Thoracic aorta (tissue), 2 donors: ENCODE results near the gene MOB1A. TPM values are rescaled to one million over a fixed set of nuclear protein-coding genes. Genes with fewer than 3 reads are reported as not detected.

Experiments
- ATAC-seq: fragments of 150-250 bp; one replicate; pipeline ENCODE4 v1.8.0; 2017; ENCODE audit warnings: low read depth; ENCODE audit not compliant: insufficient number of reproducible peaks, low FRiP score
- DNase-seq: peaks from one replicate; pipeline ENCODE4 v3.0.0-alpha.2; 2020; ENCODE audit warnings: low spot score
- H3K27ac ChIP-seq, 2 donors: fragments of 200-600 bp; sonication (generic); 1 replicate in 1 of 2; 2 replicates in 1 of 2; pipeline ENCODE4 v1.5.1; 2016; ENCODE audit warnings: mild to moderate bottlenecking in 2 of 2, moderate library complexity in 2 of 2
- H3K27me3 ChIP-seq: fragments of 200-600 bp; sonication (generic); replicated peaks from 2 replicates; pipeline ENCODE4 v1.6.0; 2016; ENCODE audit warnings: mild to moderate bottlenecking; ENCODE audit not compliant: insufficient read depth
- H3K36me3 ChIP-seq: fragments of 200-600 bp; sonication (generic); one replicate; pipeline ENCODE4 v1.5.1; 2016
- H3K4me1 ChIP-seq, 2 donors: fragments of 200-600 bp; sonication (generic); 1 replicate in 1 of 2; 2 replicates in 1 of 2; pipeline versions ENCODE4 v1.5.1 to v1.6.0; 2016; ENCODE audit warnings: low read depth in 2 of 2, mild to moderate bottlenecking in 1 of 2; ENCODE audit not compliant: control insufficient read depth in 1 of 2
- H3K4me3 ChIP-seq: fragments of 200-600 bp; sonication (generic); 2 replicates; pipeline ENCODE4 v1.5.1; 2016; ENCODE audit warnings: mild to moderate bottlenecking
- H3K9me3 ChIP-seq: fragments of 200-600 bp; sonication (generic); 2 replicates; pipeline ENCODE4 v1.5.1; 2016
- CTCF ChIP-seq: fragments of 200-600 bp; sonication (generic); IDR thresholded peaks from one replicate; pipeline ENCODE4 v1.5.1; 2019; ENCODE audit warnings: antibody characterized with exemption
- total RNA-seq, 2 donors: library from RNA; depleted of rRNA; stranded (reverse); fragments of >200 nt; gene quantifications; one replicate each; pipeline versions ENCODE4 v1.1.0 to v1.2.3, GENCODE V29; 2016

MOB1A gene
- total RNA-seq, 2 donors from 2014 or later = 97.0 to 107 TPM

- Histone ChIP-seq H3K36me3 (peaks cover 5% of the 10 kb centered on the region), H3K27ac (no peak overlapping the region), H3K27me3 (no peaks in the 10 kb centered on the region), H3K9me3 (no peaks in the 10 kb centered on the region), H3K4me1 (peaks cover 23 to 39% of the 10 kb centered on the region in 2 donors), H3K4me3 (no peak overlapping the region)
- no peak for ATAC-seq
- DNase-seq = no peak
- TF ChIP-seq CTCF = no peak
Measured at GRCh38 chr2:74174909-74175308, 3.8 kb downstream of the MOB1A start.

- ATAC-seq = no peak
- H3K36me3 ChIP-seq = peaks cover 42% of the 10 kb centered on the region
Measured at GRCh38 chr2:74168739-74169138, 9.9 kb downstream of the MOB1A start.

GRCh38 chr2:74164761-74165160, 13.9 kb downstream of the MOB1A start:
- Histone ChIP-seq H3K9me3 (no peaks in the 10 kb centered on the region), H3K27me3 (no peaks in the 10 kb centered on the region), H3K4me1 (no peaks in the 10 kb centered on the region), H3K27ac (no peak overlapping the region), H3K36me3 (peaks cover 46% of the 10 kb centered on the region), H3K4me3 (no peak overlapping the region)
- TF ChIP-seq CTCF = no peak
- ATAC-seq (no peak), DNase-seq (no peak)

More at GRCh38 chr2:74168739-74169138, 9.9 kb downstream of the MOB1A start:
- Histone ChIP-seq H3K9me3 (no peaks in the 10 kb centered on the region), H3K4me1 (peaks cover 0 to under 1% of the 10 kb centered on the region in 2 donors), H3K4me3 (no peak overlapping the region), H3K27me3 (no peaks in the 10 kb centered on the region), H3K27ac (no peak overlapping the region)
- TF ChIP-seq CTCF = no peak
- DNase-seq = no peak

- no peak overlapping the region for H3K27ac ChIP-seq
- no peaks in the 10 kb centered on the region for H3K27me3 ChIP-seq
- peaks cover 41% of the 10 kb centered on the region for H3K36me3 ChIP-seq
- ATAC-seq (no peak), DNase-seq (no peak)
- H3K9me3 ChIP-seq = no peaks in the 10 kb centered on the region
- H3K4me1 ChIP-seq = no peaks in the 10 kb centered on the region
- H3K4me3 ChIP-seq = no peak overlapping the region
- TF ChIP-seq CTCF = no peak
Measured at GRCh38 chr2:74162951-74163350, 15.7 kb downstream of the MOB1A start.

- Histone ChIP-seq H3K27ac (no peak overlapping the region), H3K27me3 (no peaks in the 10 kb centered on the region), H3K4me3 (no peak overlapping the region), H3K36me3 (peaks cover 20% of the 10 kb centered on the region), H3K4me1 (no peaks in the 10 kb centered on the region), H3K9me3 (no peaks in the 10 kb centered on the region)
- no peak for TF ChIP-seq CTCF
- DNase-seq (no peak), ATAC-seq (no peak)
Measured at GRCh38 chr2:74155830-74156229, 22.8 kb downstream of the MOB1A start.
